NCI-H748 (cell line): ENCODE results near the gene ULBP1.
"Not testable (repeated sequence)": the region's sequence is repeated elsewhere in the genome, so short reads cannot be mapped to it uniquely, and the experiment has no call there.

Source experiments
- DNase-seq: peaks from one replicate; lab custom pipeline; 2025; ENCODE audit not compliant: unreplicated experiment; lab: John Stamatoyannopoulos, UW

Gene ULBP1

DNA sequence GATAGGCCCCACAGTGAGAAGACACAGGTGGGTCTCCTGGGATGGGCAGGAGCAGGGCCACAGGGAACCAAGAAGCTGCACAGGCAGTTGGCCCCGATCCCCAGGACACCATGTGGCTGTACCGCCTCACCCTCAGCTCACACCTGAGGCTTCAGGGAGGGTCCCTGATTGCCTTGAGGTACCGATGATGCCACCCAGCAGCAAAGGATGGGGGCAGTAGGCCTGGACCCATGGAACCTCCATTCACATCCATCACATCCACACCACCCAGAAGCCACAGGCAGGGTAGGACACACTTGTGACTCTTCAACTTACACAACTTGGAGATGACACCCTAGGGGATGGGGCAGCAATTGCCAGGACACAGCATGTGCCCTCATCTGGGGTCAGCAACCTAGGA lies 39.9 kb downstream of the ULBP1 start:
- not testable (repeated sequence) for DNase-seq

DNA sequence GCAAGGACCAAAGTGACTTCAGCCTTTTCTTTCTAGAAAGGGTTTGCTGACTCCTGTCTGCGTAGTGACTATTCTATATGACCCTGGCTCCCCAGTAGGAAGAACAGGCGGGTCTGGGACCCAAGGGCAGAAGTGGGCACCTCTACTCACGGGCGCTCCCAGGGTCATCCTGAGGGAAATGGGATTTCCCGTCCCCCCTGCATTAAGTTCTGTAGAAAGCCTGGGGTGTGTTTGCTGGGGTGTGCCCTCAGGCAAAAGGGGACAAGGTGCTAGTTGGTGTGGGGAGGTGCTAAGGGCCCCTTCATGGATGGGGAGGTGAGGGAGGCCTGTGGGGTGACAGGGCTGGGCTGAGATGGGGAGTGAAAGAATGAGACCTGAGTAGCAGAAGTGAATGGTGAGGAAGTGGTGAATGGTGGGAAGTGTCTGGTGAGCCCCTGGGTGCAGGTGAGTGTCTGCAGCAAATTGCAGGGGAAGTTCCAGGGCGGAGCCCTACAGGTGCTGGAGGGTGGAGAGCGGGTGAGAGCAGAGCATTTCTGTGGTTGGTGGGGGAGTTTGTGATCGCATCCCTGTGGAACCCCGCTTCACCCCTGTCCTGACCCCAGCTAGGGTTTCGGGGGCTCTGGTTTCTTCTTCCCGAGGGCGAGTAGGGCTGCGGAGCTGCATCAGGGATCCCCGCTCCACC lies 40.5 kb downstream of the ULBP1 start:
- DNase-seq, result peak; percentile 67

DNA sequence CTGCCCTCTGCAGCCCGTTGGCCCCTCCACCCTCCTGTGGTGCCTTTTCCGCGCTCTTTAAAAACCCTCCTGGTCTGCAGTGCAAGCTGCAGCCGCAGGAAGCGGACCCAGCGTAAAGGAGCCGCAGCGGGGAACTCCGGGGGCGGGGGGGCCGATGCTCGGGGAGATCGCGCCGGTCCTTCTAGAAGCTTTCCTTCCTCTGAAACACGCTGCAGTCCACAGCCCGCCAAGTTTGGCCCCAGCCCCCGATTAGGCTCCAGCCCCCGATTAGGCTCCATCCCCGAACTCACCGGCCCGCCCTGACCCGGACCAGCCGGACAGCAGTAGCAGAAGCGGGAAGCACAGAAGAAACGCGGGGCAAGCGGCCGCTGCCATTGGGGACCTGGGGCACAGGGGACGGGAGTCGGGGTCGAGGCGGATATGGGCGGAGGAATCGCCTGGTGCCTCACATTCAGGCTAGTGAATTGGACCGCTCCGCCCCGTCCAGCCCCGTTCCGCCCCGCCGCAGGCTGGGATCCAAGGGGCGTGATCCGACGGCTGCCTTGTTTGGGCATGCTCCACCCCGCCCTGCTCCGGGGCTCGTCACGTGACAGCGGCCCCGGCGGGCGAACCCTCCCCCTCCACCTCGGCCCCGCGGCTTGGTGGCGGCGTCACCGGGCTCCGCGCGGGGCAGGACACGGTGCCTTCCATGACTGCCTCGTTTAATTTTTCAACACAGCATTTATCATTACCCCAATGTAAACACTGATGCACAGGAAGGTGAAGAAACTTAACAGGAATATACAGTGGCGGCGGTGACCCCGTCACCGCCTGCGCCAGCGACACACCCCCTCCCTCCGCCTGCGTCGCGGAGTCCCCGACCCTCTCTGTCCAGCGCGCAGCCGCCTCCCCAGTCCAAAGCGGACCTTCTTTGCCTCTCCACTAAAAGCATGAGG lies 41.3 kb downstream of the ULBP1 start:
- DNase-seq, result peak; percentile 96

DNA sequence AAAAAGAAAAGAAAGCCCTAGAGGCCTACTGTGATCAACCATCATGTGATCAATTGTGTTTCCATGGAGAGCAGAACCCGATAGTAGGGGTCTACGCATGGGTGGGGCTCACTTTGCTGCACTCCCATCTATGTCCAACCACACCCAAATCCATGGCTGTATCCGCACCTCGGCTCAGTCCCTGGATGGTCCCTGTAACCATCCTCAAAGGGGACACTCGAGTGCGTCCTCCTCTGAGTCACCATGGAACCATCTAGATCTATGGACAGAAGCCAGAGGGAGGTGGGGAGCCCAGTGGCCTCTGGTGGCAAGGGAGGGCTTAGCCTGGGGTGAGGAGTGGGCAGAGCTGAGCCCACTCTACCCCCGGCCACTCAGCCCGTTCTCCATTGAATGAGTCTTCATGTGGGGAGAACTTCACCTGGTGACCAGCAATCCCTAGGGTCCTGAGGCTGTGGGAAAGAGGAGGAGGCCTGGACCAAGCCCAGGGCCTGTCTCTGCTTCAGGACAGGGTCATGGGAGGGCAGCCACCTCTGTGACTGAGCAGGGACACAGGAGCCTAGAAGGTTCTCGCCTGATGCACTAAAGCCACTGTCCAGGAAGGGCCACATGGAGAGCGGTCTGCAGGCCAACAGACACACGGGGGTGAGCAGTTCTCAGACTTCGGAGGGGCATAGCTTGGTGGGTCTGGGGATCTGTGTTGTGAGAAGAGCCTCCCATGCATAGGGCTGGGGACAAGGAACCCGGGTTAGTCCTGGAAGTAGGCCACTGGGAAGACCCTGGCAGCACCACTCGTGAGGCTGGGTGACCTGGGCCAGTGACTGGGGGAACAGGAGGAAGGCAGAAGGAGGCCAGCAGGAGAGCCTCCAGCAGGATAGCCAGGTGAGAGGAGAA lies 42.3 kb downstream of the ULBP1 start:
- DNase-seq, result no peak

DNA sequence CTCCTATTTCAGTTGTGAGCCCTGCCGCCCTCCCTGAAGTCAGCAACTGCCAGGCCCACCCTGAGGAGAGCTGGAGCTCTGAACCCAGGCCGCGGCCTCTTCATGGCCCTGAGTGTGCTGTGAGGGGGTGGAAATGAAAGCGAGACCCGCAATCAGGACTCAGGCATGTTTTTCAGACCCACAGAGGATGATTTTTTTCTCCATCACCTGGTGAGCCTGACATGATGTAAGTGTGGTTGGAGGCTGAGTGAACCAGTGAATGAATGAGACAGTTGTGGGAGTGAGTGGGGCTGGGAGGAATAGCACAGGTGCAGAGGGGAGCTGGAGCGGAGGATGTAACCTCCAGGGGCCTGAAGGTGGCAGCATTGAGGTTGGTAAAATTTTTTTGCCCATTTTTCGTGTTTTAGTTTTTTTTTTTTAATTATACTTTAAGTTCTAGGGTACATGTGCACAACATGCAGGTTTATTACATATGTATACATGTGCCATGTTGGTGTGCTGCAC lies 43.3 kb downstream of the ULBP1 start:
- DNase-seq, result peak; percentile 13

DNA sequence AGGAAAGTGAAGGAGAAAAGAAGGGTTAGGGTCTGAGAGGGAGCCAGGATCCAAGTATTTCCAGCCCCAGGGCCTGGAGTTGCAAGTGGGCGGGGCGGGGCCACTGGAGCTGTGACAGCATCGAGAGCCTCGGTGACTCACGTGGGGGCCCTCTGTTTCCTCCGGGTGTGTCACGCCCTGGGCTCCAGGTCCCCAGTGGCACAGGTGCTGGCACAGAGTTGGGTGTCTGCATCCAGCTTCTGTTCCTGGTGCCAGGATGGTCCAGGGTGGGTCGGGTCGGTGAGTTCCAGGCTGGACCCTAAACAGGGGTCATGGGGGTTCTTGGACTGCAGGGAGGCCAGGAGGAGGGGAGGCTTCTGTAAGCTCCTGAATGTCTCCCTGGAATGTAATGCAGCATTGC lies 44.8 kb downstream of the ULBP1 start:
- DNase-seq, result no peak

DNA sequence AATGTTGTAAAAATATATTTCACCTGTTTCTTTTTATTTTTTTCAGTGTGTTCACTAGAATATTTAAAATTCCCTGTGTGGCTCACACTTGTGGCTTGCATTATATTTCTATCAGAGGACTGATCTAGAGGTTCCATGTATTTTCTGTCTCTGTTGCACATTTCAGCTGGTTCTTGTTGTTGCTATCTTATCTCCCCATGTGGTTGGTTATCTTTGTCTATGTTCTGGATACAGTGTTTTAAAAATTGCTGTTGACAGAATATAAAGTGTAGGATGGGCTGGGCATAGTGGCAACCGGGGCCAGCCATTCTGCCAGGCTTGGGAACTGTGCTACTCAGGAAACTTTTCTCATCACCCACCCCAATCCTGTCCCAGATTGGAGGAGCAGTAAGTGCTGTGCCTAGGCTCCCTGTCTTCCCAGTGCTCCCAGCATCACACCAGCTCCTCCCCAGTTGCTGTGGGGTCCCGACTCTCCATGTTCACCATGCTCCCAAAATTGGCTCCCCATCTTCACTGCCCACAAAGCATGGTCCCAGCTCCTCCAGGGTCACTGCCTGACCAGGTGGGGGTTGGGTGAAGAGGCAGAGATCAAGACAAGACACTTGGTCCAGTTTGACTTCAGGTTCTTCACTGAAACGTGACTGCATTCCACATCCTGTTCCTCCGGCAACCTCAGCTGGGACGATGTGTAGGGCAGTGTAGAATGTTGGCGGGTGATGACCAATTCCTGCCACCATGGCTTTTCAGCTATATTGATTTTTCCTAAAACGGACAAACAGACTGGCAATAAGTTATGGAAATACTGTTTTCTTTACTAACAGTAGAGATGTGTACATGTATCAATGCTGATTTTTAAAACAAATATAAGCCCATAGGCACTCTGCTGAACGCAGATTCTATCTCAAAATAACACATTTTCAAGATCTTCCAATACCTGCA lies 49.4 kb downstream of the ULBP1 start:
- DNase-seq, result not testable (repeated sequence)

DNA sequence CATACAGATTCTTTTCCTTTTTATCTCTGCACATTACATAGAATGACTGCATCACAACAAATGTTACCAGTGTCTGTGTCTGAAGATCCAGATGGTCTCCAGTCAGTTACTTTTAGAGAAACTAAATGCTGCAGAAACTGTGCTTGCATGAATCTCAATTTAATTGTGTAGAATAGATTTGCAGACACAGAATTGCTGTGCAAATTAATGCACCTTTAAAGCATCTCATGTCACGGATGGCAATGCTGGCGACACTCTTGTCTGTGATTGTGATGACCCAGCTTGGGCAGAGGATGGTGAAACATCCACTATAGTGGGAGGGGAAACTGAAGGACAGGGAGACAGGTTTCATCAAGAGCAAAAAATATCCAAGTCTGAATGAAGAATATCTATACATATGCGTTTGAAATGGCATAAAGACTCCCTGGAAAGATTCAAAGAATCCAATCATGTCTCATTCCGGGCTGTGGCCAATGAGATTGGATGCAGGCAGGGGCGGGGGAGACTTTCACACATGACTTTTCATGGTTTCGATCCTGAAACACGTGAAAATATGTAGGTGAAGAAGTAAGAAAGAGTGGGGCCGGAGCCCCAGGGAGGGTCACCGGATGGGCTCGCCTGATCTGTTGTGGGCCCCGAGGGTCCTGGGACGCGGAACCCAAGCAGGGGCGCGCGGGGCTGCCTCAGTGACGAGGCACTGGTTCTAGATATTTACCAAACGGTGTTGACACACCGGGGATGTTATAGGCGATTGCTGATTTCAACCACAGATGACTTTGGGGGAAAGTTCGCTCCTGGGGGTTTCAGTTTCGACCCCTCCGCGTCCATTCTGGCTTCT lies 50.3 kb downstream of the ULBP1 start:
- DNase-seq, result not testable (repeated sequence)

DNA sequence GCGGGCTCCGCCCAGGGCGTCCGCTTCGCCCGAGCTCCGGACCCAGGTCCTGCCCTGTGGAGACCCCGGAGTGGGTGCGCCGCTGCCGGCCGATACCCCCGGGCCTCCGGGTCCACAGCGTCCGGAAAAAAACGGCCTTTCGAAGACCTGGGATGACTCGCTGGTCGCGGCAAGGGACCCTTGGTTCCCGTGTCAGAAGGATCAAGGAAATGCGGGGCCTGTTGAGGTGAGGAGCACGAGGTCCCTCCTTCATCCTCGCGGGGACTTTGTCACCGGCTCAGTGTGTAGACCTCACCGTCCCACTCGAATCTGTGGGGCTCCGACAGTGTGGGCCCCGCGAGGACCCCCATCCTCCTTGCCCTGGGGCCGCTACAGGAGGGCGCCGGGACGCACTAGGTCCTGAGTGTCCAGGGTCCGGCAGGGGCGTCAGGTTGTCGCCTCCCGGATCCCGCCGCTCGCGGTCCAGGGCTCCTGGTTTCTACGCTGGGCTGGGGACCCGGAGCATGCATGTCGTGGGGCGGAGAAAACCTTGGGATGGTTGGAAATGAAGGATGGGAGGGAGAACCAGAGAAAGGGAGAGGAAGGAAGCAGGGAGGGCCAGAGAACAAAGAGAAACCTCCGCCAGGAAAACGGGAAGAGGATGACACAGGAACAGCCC lies 51.0 kb downstream of the ULBP1 start:
- DNase-seq, result peak; percentile 31

DNA sequence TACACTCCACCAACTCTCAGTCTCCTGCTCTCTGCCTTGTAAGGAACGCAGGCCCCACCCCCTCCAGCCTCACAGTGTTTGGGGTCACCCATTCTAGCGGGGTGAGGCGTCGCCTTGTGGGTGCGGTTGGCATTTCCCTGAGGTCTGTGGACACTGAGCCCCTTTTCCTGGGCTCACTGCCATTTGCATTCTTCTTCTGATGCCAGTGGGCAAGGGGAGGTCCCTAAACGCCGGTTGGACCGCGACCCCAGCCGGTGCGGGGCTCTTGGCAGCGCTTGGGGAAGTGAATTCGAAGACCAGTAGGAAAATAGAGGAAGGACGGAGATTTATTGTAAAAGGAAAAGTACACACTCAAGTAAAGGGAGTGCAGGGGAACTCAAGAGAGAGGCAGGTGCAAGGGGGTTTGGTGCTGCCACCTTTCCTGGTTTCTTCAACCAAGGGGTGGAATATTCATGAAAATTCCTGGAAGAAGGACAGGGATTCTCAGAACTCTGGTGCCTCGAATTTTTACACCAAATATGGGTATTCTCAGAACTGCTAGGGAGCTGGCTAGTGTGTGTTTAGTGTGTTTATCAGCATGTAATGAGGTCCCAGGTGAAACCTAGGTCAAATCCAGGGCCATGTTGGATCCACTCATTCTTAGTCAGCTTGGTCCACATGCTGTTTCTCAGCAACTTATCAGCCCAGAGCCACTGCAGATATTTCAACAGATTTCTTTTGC lies 51.7 kb downstream of the ULBP1 start:
- peak; percentile 31 for DNase-seq

DNA sequence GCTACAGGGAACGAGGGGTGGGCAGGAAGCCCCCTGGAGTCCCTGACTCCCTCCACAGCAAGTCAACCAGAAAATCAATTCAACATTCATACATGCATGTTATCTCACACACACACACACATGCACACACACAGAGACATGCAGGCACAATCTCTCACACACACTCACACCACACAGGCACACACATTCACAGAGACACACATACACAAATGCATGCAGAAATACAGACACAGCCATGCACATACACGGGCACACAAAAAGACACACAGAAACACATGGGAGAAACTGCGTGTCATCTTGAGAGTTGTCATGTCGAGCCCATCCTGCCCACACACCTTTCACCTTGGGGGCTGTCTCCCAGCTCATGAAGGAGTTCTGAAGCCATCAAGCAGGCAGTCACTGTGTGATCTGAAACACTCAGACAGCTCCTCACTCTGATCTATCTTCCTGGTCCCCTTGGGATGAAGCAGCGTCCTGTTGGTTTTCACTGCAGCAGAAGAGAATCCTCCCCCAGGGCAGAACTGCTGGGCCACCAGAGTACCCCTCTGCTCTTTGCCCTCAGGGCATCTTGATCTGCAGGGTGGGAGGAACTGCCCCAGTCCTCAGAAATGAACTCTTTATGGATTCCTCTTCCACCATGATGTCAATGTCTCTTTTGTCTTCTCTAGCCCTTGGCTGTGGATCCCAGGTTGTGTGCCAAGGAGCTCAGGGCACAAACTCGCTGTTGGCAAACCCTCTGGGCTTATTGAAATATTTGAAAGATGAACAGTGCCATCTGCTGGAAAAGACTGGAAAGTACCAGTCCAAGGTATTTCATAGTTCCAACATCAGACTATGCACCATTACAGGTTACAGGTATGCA lies 52.8 kb downstream of the ULBP1 start:
- peak; percentile 76 for DNase-seq

DNA sequence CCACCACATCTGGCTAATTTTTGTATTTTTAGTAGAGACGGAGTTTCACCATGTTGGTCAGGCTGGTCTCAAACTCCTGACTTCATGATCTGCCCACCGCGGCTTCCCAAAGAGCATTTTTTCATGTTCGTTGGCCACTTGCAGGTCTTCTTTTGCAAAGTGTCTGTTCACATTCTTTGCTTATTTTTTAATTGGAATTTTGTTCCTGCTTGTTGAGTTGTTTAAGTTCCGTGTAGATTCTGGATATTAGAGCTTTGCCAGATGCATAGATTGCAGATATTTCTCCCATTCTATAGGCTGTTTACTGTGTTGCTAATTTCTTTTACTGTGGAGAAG lies 53.4 kb downstream of the ULBP1 start:
- DNase-seq, result not testable (repeated sequence)

DNA sequence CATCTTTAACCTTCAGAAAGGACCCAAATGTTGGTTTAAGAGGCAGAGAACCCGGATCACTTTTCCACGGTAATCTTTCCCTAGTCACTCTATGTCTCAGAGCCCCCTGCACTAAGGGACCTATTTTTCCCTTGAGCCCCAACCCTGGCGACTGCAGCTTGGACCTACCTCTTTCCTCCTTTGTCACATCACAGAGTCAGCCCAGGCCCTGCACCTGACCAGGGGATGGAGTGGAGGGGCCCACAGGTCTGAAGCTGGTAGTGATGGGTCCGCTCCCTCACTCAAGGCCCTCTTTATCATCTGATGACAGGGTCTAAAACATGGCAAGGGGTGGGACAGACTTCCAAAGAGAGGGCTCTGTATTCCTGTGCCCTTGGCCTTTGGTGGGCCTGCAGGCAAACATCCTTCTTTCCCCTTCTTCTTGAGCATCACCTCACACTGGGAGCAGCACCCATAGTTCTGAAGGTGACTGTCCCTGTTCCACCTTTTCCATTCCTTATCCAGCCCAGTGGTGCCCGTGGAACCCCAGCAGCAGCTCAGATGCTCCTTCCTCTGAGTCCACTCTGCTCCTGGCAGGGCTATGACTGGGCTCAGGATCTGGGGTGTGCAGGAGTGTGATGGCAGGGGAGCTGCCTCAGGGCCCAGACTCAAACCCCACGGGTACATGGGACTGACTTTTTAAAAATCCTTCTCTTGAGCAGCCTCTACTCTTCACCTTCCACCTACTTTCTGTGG lies 55.3 kb downstream of the ULBP1 start:
- no peak for DNase-seq

DNA sequence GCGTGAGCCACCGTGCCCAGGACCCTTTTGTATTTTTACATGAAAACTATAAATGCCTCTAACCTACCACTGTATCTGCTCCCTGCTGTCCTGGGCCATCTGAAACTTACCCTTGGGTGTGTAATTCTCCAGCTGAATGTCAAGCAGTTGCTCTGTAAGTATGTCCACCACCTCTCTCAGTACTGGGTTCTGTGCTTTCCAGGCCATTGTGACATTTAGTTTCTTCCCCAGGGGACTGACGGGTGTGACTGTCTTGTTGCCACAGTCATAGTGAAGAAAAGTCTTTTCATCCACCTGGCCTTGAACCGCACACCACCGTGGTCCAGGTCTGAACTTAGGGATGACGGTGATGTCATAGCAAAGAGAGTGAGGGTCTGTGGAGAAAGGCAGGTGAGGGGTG lies 58.1 kb downstream of the ULBP1 start:
- DNase-seq, result not testable (repeated sequence)
